ES-I3 (cell line): ENCODE measurements around the gene PHF1.
"Not testable (repeated sequence)": the region's sequence is repeated elsewhere in the genome, so short reads cannot be mapped to it uniquely, and the experiment has no call there.

Source experiments
- H3K36me3 ChIP-seq: 2 replicates; pipeline ENCODE4 v1.6.1; 2013; ENCODE audit warnings: mild to moderate bottlenecking, low read length, control low read depth, moderate library complexity; ENCODE audit not compliant: insufficient read depth
- H3K4me1 ChIP-seq: 2 replicates; pipeline ENCODE4 v1.6.1; 2013; ENCODE audit warnings: mild to moderate bottlenecking, control low read depth, low read length; ENCODE audit not compliant: insufficient read depth
- H3K9ac ChIP-seq: 2 replicates; pipeline ENCODE4 v1.6.1; 2013; ENCODE audit warnings: low read depth, mild to moderate bottlenecking, low read length, moderate library complexity
- H3K9me3 ChIP-seq: 2 replicates; pipeline ENCODE4 v1.6.1; 2013; ENCODE audit warnings: mild to moderate bottlenecking, low read length, moderate library complexity; ENCODE audit not compliant: control insufficient read depth, insufficient read depth

The PHF1 gene

DNA sequence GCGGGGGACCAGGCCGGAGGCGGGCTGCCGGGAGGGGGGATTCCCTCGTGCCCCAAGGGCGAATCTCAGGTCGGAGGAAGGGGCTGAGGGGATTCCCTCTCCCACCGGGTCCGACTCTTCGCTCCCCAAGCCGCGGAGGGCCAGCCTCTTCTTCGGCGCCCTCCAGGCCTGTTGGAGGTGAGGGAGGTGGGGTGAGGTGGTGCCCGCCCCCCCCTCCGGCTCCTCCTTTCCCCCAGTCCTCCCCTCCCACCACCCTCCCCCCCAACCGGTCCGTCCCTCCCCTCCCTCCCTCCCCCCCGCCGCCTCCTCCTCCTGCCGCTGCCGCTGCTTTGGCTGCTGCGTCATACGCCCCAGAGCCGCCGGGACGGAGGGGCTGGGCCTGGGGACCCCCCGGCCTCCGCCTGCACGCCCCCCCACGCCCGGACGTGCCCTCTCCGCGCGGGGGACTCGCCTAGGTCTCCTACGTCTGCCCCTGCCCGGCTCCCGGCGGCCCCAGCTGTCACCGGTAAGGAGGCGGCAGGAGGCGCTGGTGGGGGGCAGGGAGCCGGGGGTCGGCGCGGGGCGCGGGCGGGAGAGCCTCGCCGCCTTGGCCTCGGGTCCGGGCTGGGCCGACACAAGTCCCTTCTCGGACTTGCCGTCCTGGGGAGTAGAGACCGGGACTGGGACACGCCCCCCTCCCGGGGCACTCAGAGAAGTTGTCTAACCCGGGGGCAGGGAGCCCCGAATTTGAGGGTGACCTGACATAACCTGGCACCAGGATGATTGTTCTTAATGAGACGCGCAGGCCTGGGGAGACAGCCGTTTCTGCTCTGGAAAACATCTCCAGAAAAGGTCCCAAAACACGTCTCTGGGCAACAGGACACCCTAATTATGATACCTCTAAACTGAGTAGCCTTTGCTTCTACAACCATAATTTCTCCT lies at the start of gene PHF1:
TSS of gene PHF1 (plus strand) at position 304 of the 921 bp plus-strand sequence. CDS start 1,250 bp downstream, outside the sequence.
- H3K9me3 ChIP-seq, result no peaks in the 10 kb centered on the region
- peaks cover 26% of the 10 kb centered on the region for H3K36me3 ChIP-seq
- peaks cover 3% of the 10 kb centered on the region; the same call in 1 of the 2 replicates for H3K4me1 ChIP-seq
- peak within 1 kb of the TSS; percentile 94 for H3K9ac ChIP-seq

GRCh38 chr6:33363486-33363885 lies 47.3 kb upstream of the PHF1 start:
- not testable (repeated sequence) for H3K4me1 ChIP-seq, H3K9me3 ChIP-seq, H3K9ac ChIP-seq, H3K36me3 ChIP-seq

GRCh38 chr6:33364475-33365205 lies 46.2 kb upstream of the PHF1 start:
- H3K4me1 ChIP-seq, H3K9ac ChIP-seq, H3K9me3 ChIP-seq: not testable (repeated sequence)

GRCh38 chr6:33365206-33365971 lies 45.4 kb upstream of the PHF1 start:
- not testable (repeated sequence) for H3K9ac ChIP-seq, H3K36me3 ChIP-seq

More at GRCh38 chr6:33364475-33365205, 46.2 kb upstream of the PHF1 start:
- H3K36me3 ChIP-seq, result not testable (repeated sequence)

DNA sequence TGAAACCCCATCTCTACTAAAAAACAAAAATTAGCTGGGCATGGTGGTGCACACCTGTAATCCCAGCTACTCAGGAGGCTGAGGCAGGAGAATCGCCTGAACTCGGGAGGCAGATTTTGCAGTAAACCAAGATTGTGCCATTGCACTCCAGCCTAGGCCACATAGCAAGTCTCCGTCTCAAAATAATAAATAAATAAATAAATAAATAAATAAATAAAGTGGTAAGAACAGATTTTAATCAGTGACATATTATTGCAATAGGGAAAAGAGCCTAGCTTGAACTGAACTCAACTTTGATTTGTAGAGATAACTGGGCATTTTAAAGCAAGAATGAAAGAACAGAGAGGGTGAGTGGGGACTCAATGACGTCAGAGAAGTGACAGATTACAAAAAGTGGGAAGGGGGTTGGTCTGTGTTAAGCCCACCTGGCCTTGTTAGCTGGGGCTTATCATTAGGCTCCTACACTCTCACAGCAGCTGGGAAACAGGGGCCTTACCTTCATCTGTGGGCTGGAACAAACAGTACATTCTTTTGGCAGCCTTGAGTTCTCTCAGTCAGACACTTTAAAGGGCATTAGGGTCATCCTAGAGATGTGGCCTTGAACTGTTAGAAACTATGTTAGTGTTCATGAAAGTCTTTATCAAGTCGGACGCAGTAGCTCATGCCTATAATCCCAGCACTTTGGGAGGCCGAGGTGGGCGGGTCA lies 43.7 kb upstream of the PHF1 start:
- Histone ChIP-seq H3K9me3 (no peaks in the 10 kb centered on the region), H3K36me3 (no peaks in the 10 kb centered on the region), H3K9ac (no peak overlapping the region), H3K4me1 (peaks cover 4% of the 10 kb centered on the region; the same call in 1 of the 2 replicates)

More at GRCh38 chr6:33365206-33365971, 45.4 kb upstream of the PHF1 start:
- H3K4me1 ChIP-seq, H3K9me3 ChIP-seq: not testable (repeated sequence)

- H3K9ac ChIP-seq, H3K36me3 ChIP-seq, H3K9me3 ChIP-seq, H3K4me1 ChIP-seq: not testable (repeated sequence)
Observed at GRCh38 chr6:33367715-33368025, 43.1 kb upstream of the PHF1 start.

GRCh38 chr6:33371901-33372300 lies 38.9 kb upstream of the PHF1 start:
- H3K36me3 ChIP-seq, H3K9me3 ChIP-seq, H3K9ac ChIP-seq: not testable (repeated sequence)
- H3K4me1 ChIP-seq, result peaks cover 22% of the 10 kb centered on the region

DNA sequence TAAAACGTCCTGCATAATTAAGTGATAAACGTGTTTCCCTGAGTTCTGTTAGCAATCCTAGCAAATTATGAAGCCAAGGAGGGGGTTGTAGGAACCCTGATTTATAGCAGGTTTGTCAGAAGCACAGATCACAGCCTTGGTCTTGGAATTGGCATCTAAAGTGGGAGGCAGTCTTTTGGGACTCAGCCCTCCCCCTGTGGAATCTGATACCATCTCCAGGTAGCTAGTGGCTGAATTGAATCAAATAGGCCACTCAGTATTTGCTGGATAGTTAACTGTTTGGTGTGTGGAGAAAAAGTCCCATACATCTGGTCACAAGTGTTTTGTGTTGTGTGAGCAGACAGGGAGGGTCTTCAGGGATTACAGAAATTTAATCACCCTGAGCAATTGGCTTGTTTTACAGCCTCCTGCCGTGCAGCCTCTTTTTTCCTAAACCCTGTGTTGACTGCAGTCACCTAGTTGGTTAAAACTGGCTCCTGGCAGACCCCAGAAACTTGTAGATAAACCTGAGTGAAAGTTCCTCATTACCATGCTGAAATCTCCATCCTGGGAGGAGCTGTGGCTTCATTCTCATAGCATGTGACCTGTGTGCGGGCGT lies 38.2 kb upstream of the PHF1 start:
- H3K9ac ChIP-seq, result no peak overlapping the region
- H3K36me3 ChIP-seq, result no peaks in the 10 kb centered on the region
- peaks cover 22% of the 10 kb centered on the region for H3K4me1 ChIP-seq
- H3K9me3 ChIP-seq, result no peaks in the 10 kb centered on the region

- Histone ChIP-seq H3K4me1 (peaks cover 22% of the 10 kb centered on the region), H3K36me3 (no peaks in the 10 kb centered on the region), H3K9ac (no peak overlapping the region), H3K9me3 (no peaks in the 10 kb centered on the region)
Observed at GRCh38 chr6:33373960-33374910, 36.6 kb upstream of the PHF1 start.

DNA sequence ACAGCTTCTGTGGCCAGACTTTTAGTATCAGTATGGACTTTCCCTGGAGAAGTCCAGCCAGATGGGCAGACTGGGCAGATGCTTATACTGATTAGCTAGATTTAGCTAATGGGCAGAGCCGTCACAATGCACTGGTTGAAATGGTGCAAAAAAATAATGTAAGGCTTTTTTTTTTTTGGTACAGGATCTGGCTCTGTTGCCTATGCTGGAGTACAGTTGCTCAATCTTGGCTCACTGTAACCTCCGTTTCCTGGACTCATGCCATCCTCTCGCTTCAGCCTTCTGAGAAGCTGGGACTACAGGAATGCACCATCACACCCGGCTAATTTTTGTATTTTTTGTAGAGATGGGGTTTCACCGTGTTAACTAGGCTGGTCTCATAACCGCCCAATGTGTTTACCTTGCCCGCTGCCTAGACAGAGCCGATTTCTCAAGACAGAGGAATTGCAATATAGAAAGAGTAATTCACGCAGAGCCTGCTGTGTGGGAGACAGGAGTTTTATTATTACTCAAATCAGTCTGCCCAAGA lies 35.6 kb upstream of the PHF1 start:
- H3K9ac ChIP-seq, result no peak overlapping the region

GRCh38 chr6:33377171-33377570 lies 33.6 kb upstream of the PHF1 start:
- no peak overlapping the region for H3K9ac ChIP-seq
- peaks cover 20% of the 10 kb centered on the region for H3K4me1 ChIP-seq
- H3K9me3 ChIP-seq, result no peaks in the 10 kb centered on the region
- no peaks in the 10 kb centered on the region for H3K36me3 ChIP-seq

More for the DNA sequence above, 35.6 kb upstream of the PHF1 start:
- no peaks in the 10 kb centered on the region for H3K9me3 ChIP-seq
- no peaks in the 10 kb centered on the region for H3K36me3 ChIP-seq
- H3K4me1 ChIP-seq, result peaks cover 22% of the 10 kb centered on the region

- H3K9ac ChIP-seq, H3K9me3 ChIP-seq, H3K36me3 ChIP-seq: not testable (repeated sequence)
- H3K4me1 ChIP-seq, result peaks cover 10% of the 10 kb centered on the region; the same call in 1 of the 2 replicates
Observed at GRCh38 chr6:33379184-33379583, 31.6 kb upstream of the PHF1 start.
